SK-N-SH treated with all-trans-retinoic acid at 6 μM for 48 hours (cell line): ENCODE results near the gene SLC4A3.

Experiments used
- ARNTL ChIP-seq: fragments of 450-650 bp; formaldehyde crosslinking; IDR thresholded peaks from 2 replicates; pipeline ENCODE4 v1.5.0; 2020; ENCODE audit warnings: low read depth, mild to moderate bottlenecking, moderate library complexity, borderline replicate concordance
- CREB5 ChIP-seq: fragments of 250-450 bp; sonication (Bioruptor Pico); IDR thresholded peaks from 2 replicates; pipeline ENCODE4 v1.5.1; 2020; ENCODE audit warnings: low read depth, mild to moderate bottlenecking, moderate library complexity
- ESRRG ChIP-seq: fragments of 250-450 bp; sonication (Bioruptor Pico); IDR thresholded peaks from 2 replicates; pipeline ENCODE4 v1.6.1; 2021; ENCODE audit warnings: mild to moderate bottlenecking
- GLIS3 ChIP-seq: fragments of 250-450 bp; sonication (Bioruptor Pico); IDR thresholded peaks from 2 replicates; pipeline ENCODE4 v1.5.0; 2020; ENCODE audit warnings: mild to moderate bottlenecking, moderate library complexity
- RARB ChIP-seq: fragments of 250-450 bp; sonication (Bioruptor Pico); IDR thresholded peaks from 2 replicates; pipeline ENCODE4 v1.8.0; 2021; ENCODE audit warnings: mild to moderate bottlenecking, moderate library complexity
- SNAI2 ChIP-seq: fragments of 250-450 bp; sonication (Bioruptor Pico); IDR thresholded peaks from 2 replicates; pipeline ENCODE4 v1.5.0; 2020; ENCODE audit warnings: mild to moderate bottlenecking, moderate library complexity
- TCF4 ChIP-seq: fragments of 250-450 bp; sonication (Bioruptor Pico); IDR thresholded peaks from 2 replicates; pipeline ENCODE4 v1.8.0; 2021; ENCODE audit warnings: mild to moderate bottlenecking, moderate library complexity, borderline replicate concordance
- ZC3H10 ChIP-seq: fragments of 250-450 bp; sonication (Bioruptor Pico); IDR thresholded peaks from 2 replicates; pipeline ENCODE4 v1.5.1; 2021; ENCODE audit warnings: mild to moderate bottlenecking, moderate library complexity
- ZFP30 ChIP-seq: fragments of 450-650 bp; formaldehyde crosslinking; IDR thresholded peaks from 2 replicates; pipeline ENCODE4 v1.5.0; 2022; ENCODE audit warnings: mild to moderate bottlenecking, moderate library complexity
- ZNF565 ChIP-seq: fragments of 450-650 bp; formaldehyde crosslinking; conservative IDR thresholded peaks from 2 replicates; pipeline ENCODE4 v1.5.0; 2020; ENCODE audit warnings: low read depth, mild to moderate bottlenecking, moderate library complexity
- ZNF8 ChIP-seq: fragments of 450-650 bp; formaldehyde crosslinking; IDR thresholded peaks from 2 replicates; pipeline ENCODE4 v1.5.0; 2020; ENCODE audit warnings: mild to moderate bottlenecking, moderate library complexity
- TF ChIP-seq, protein P1 (sequence below): fragments of 250-450 bp; sonication (Bioruptor Pico); IDR thresholded peaks from 2 replicates; pipeline ENCODE4 v1.8.0; 2020; ENCODE audit warnings: mild to moderate bottlenecking, moderate library complexity, borderline replicate concordance

GRCh38 chr2:219644801-219645480 is 17.5 kb downstream of the SLC4A3 start:
- TF ChIP-seq ARNTL (CRISPR knock-in tag) (no peak), TCF4 (CRISPR knock-in tag) (no peak), ZFP30 (no peak), ZC3H10 (CRISPR knock-in tag) (no peak), ZNF565 (CRISPR knock-in tag) (no peak), ESRRG (CRISPR knock-in tag) (no peak), SNAI2 (no peak), RARB (CRISPR knock-in tag) (no peak), CREB5 (CRISPR knock-in tag) (no peak), ZNF8 (no peak), GLIS3 (CRISPR knock-in tag) (no peak)
- TF ChIP-seq, protein P1, sequence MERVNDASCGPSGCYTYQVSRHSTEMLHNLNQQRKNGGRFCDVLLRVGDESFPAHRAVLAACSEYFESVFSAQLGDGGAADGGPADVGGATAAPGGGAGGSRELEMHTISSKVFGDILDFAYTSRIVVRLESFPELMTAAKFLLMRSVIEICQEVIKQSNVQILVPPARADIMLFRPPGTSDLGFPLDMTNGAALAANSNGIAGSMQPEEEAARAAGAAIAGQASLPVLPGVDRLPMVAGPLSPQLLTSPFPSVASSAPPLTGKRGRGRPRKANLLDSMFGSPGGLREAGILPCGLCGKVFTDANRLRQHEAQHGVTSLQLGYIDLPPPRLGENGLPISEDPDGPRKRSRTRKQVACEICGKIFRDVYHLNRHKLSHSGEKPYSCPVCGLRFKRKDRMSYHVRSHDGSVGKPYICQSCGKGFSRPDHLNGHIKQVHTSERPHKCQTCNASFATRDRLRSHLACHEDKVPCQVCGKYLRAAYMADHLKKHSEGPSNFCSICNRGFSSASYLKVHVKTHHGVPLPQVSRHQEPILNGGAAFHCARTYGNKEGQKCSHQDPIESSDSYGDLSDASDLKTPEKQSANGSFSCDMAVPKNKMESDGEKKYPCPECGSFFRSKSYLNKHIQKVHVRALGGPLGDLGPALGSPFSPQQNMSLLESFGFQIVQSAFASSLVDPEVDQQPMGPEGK: no peak
